Mucosa of stomach (tissue), 1 donor: ENCODE results near the gene RAB20.
"Not testable (repeated sequence)": the region's sequence is repeated elsewhere in the genome, so short reads cannot be mapped to it uniquely, and the experiment has no call there.

Source experiments
- H3K27me3 ChIP-seq: one replicate; pipeline ENCODE4 v1.7.0; 2013; ENCODE audit warnings: mild to moderate bottlenecking, low read length; ENCODE audit not compliant: control insufficient read depth, insufficient read depth
- H3K36me3 ChIP-seq: one replicate; pipeline ENCODE4 v1.7.0; 2013; ENCODE audit warnings: low read length; ENCODE audit not compliant: control insufficient read depth, insufficient read depth
- H3K4me1 ChIP-seq: one replicate; pipeline ENCODE4 v1.7.0; 2013; ENCODE audit warnings: mild to moderate bottlenecking, low read length; ENCODE audit not compliant: control insufficient read depth, insufficient read depth
- H3K4me3 ChIP-seq: one replicate; pipeline ENCODE4 v1.7.0; 2013; ENCODE audit warnings: low read length
- H3K9ac ChIP-seq: one replicate; pipeline ENCODE4 v1.7.0; 2013; ENCODE audit warnings: mild to moderate bottlenecking, low read length, moderate library complexity
- H3K9me3 ChIP-seq: one replicate; pipeline ENCODE4 v1.7.0; 2013; ENCODE audit warnings: mild to moderate bottlenecking, low read length, moderate library complexity; ENCODE audit not compliant: control insufficient read depth
- donor health status: Pancreatic carcinoma.

Gene RAB20

GRCh38 chr13:110532258-110532657 is 29.3 kb downstream of the RAB20 start:
- H3K36me3 ChIP-seq, H3K27me3 ChIP-seq, H3K9me3 ChIP-seq, H3K9ac ChIP-seq, H3K4me3 ChIP-seq: not testable (repeated sequence)
- H3K4me1 ChIP-seq = peaks cover 41% of the 10 kb centered on the region

GRCh38 chr13:110531671-110532083 is 29.8 kb downstream of the RAB20 start:
- H3K4me3 ChIP-seq = no peak overlapping the region
- no peaks in the 10 kb centered on the region for H3K27me3 ChIP-seq
- no peaks in the 10 kb centered on the region for H3K9me3 ChIP-seq
- no peaks in the 10 kb centered on the region for H3K36me3 ChIP-seq
- H3K4me1 ChIP-seq = peaks cover 47% of the 10 kb centered on the region
- H3K9ac ChIP-seq = no peak overlapping the region

- no peaks in the 10 kb centered on the region for H3K36me3 ChIP-seq
- no peak overlapping the region for H3K4me3 ChIP-seq
- H3K9me3 ChIP-seq = no peaks in the 10 kb centered on the region
- peaks cover 53% of the 10 kb centered on the region for H3K4me1 ChIP-seq
- H3K27me3 ChIP-seq = no peaks in the 10 kb centered on the region
- peak overlapping the region; percentile 1 for H3K9ac ChIP-seq
Measured at GRCh38 chr13:110531100-110531499, 30.4 kb downstream of the RAB20 start.

GRCh38 chr13:110529522-110530311 is 31.8 kb downstream of the RAB20 start:
- H3K4me1 ChIP-seq = peaks cover 67% of the 10 kb centered on the region

GRCh38 chr13:110528911-110529310 is 32.6 kb downstream of the RAB20 start:
- H3K9ac ChIP-seq = no peak overlapping the region
- H3K9me3 ChIP-seq = no peaks in the 10 kb centered on the region
- H3K36me3 ChIP-seq = no peaks in the 10 kb centered on the region
- no peaks in the 10 kb centered on the region for H3K27me3 ChIP-seq
- H3K4me1 ChIP-seq = peaks cover 75% of the 10 kb centered on the region
- H3K4me3 ChIP-seq = no peak overlapping the region

More at GRCh38 chr13:110529522-110530311, 31.8 kb downstream of the RAB20 start:
- Histone ChIP-seq H3K9ac (no peak overlapping the region), H3K9me3 (no peaks in the 10 kb centered on the region), H3K27me3 (no peaks in the 10 kb centered on the region), H3K4me3 (no peak overlapping the region), H3K36me3 (no peaks in the 10 kb centered on the region)

- peaks cover 2% of the 10 kb centered on the region for H3K36me3 ChIP-seq
- no peaks in the 10 kb centered on the region for H3K9me3 ChIP-seq
- H3K4me3 ChIP-seq = no peak overlapping the region
- peaks cover 80% of the 10 kb centered on the region for H3K4me1 ChIP-seq
- H3K27me3 ChIP-seq = no peaks in the 10 kb centered on the region
- no peak overlapping the region for H3K9ac ChIP-seq
Measured at GRCh38 chr13:110528371-110528770, 33.2 kb downstream of the RAB20 start.

GRCh38 chr13:110525328-110526319 is 35.9 kb downstream of the RAB20 start:
- Histone ChIP-seq H3K9ac (peak overlapping the region; percentile 25), H3K4me1 (peaks cover 79% of the 10 kb centered on the region), H3K27me3 (no peaks in the 10 kb centered on the region), H3K9me3 (no peaks in the 10 kb centered on the region), H3K36me3 (peaks cover 3% of the 10 kb centered on the region), H3K4me3 (no peak overlapping the region)

GRCh38 chr13:110524541-110525257 is 36.8 kb downstream of the RAB20 start:
- peaks cover 87% of the 10 kb centered on the region for H3K4me1 ChIP-seq
- peak overlapping the region; percentile 2 for H3K4me3 ChIP-seq
- H3K27me3 ChIP-seq = no peaks in the 10 kb centered on the region
- H3K9me3 ChIP-seq = no peaks in the 10 kb centered on the region
- peaks cover 3% of the 10 kb centered on the region for H3K36me3 ChIP-seq
- H3K9ac ChIP-seq = peak overlapping the region; percentile 39

GRCh38 chr13:110523838-110524540 is 37.5 kb downstream of the RAB20 start:
- Histone ChIP-seq H3K9me3 (no peaks in the 10 kb centered on the region), H3K4me1 (peaks cover 87% of the 10 kb centered on the region), H3K27me3 (no peaks in the 10 kb centered on the region), H3K36me3 (peaks cover 3% of the 10 kb centered on the region), H3K9ac (peak overlapping the region; percentile 5), H3K4me3 (no peak overlapping the region)

GRCh38 chr13:110523180-110523579 is 38.3 kb downstream of the RAB20 start:
- Histone ChIP-seq H3K4me1 (peaks cover 87% of the 10 kb centered on the region), H3K4me3 (no peak overlapping the region), H3K27me3 (no peaks in the 10 kb centered on the region), H3K36me3 (peaks cover 8% of the 10 kb centered on the region), H3K9ac (no peak overlapping the region), H3K9me3 (no peaks in the 10 kb centered on the region)

GRCh38 chr13:110522721-110523120 is 38.8 kb downstream of the RAB20 start:
- peaks cover 87% of the 10 kb centered on the region for H3K4me1 ChIP-seq
- H3K27me3 ChIP-seq = no peaks in the 10 kb centered on the region
- no peaks in the 10 kb centered on the region for H3K9me3 ChIP-seq
- no peak overlapping the region for H3K4me3 ChIP-seq
- H3K9ac ChIP-seq = no peak overlapping the region
- peaks cover 8% of the 10 kb centered on the region for H3K36me3 ChIP-seq
